ENCODE measurements around the gene EML5. TPM values are rescaled to one million over a fixed set of nuclear protein-coding genes. Genes with fewer than 3 reads are reported as not detected.
A peak's percentile ranks its signal among the peaks of the same experiment; 100 is the strongest.
"Not testable (repeated sequence)": the region's sequence is repeated elsewhere in the genome, so short reads cannot be mapped to it uniquely, and the experiment has no call there.

Gene EML5
- total RNA-seq, 1 donor from 2014 or later = 2.4 TPM

- Histone ChIP-seq H3K4me1 (peaks cover 13% of the 10 kb centered on the region), H3K27me3 (ENCODE audit: low read depth) (no peaks in the 10 kb centered on the region), H3K27ac (peak overlapping the region; percentile 80), H3K36me3 (no peaks in the 10 kb centered on the region), H3K9me3 (no peaks in the 10 kb centered on the region), H3K4me3 (peak overlapping the region; percentile 65)
- no peak for TF ChIP-seq CTCF (IDR thresholded peaks at IDR 0.05)
- DNase-seq (peak; percentile 54), ATAC-seq (peak; percentile 18 to 29)
- intact Hi-C loops (cut with DNase I) = no loop called here
These were observed 902 bp downstream of the EML5 start for GRCh38 chr14:88791629-88792472.

GRCh38 chr14:88791252-88791621, 1.5 kb downstream of the EML5 start:
- intact Hi-C loops (cut with DNase I) = no loop called here
- Histone ChIP-seq H3K9me3 (no peaks in the 10 kb centered on the region), H3K36me3 (no peaks in the 10 kb centered on the region), H3K27me3 (ENCODE audit: low read depth) (no peaks in the 10 kb centered on the region), H3K27ac (no peak overlapping the region), H3K4me1 (peaks cover 13% of the 10 kb centered on the region), H3K4me3 (peak overlapping the region; percentile 65)
- DNase-seq (no peak), ATAC-seq (no peak)
- no peak for TF ChIP-seq CTCF (IDR thresholded peaks at IDR 0.05)

GRCh38 chr14:88790501-88791251, 2.1 kb downstream of the EML5 start:
- Histone ChIP-seq H3K9me3 (no peaks in the 10 kb centered on the region), H3K4me1 (peaks cover 13% of the 10 kb centered on the region), H3K36me3 (no peaks in the 10 kb centered on the region), H3K27ac (no peak overlapping the region), H3K4me3 (no peak overlapping the region), H3K27me3 (ENCODE audit: low read depth) (no peaks in the 10 kb centered on the region)
- no peak for ATAC-seq
- DNase-seq = no peak
- intact Hi-C loops (cut with DNase I) = no loop called here
- no peak for TF ChIP-seq CTCF (IDR thresholded peaks at IDR 0.05)

- DNase-seq; intact Hi-C loops (cut with DNase I); H3K4me3 ChIP-seq; H3K27ac ChIP-seq; H3K27me3 ChIP-seq (ENCODE audit: low read depth); H3K9me3 ChIP-seq; H3K36me3 ChIP-seq; ATAC-seq: not testable (repeated sequence)
- H3K4me1 ChIP-seq = peaks cover 13% of the 10 kb centered on the region
These were observed 3.2 kb downstream of the EML5 start for GRCh38 chr14:88789573-88789972.

- no peak for TF ChIP-seq CTCF (IDR thresholded peaks at IDR 0.05)
- ATAC-seq = no peak
- Histone ChIP-seq H3K27ac (no peak overlapping the region), H3K4me1 (peaks cover 3% of the 10 kb centered on the region), H3K4me3 (no peak overlapping the region), H3K36me3 (no peaks in the 10 kb centered on the region), H3K9me3 (no peaks in the 10 kb centered on the region), H3K27me3 (ENCODE audit: low read depth) (no peaks in the 10 kb centered on the region)
- DNase-seq = no peak
- intact Hi-C loops (cut with DNase I) = no loop called here
These were observed 6.0 kb downstream of the EML5 start for GRCh38 chr14:88786715-88787114.

GRCh38 chr14:88785911-88786310, 6.8 kb downstream of the EML5 start:
- ATAC-seq = no peak
- no peak for TF ChIP-seq CTCF (IDR thresholded peaks at IDR 0.05)
- intact Hi-C loops (cut with DNase I) = no loop called here

More at GRCh38 chr14:88785911-88786310, 6.8 kb downstream of the EML5 start:
- Histone ChIP-seq H3K9me3 (no peaks in the 10 kb centered on the region), H3K27me3 (ENCODE audit: low read depth) (no peaks in the 10 kb centered on the region), H3K4me3 (no peak overlapping the region), H3K4me1 (no peaks in the 10 kb centered on the region), H3K27ac (no peak overlapping the region), H3K36me3 (no peaks in the 10 kb centered on the region)
- DNase-seq = no peak
